AG04450 (cell line): ENCODE data around the gene CACNA1C. TPM values are rescaled to one million over a fixed set of nuclear protein-coding genes. Genes with fewer than 3 reads are reported as not detected.

Experiments used
- CTCF ChIA-PET: fragments of 300-600, 350-600 bp; formaldehyde crosslinking; extraction: SDS; loops from one replicate; lab custom pipeline; 2022; ENCODE audit warnings: antibody characterized with exemption, inconsistent platforms; lab: Charles Lee
- POLR2A ChIA-PET: fragments of 350-600 bp; formaldehyde crosslinking; extraction: SDS; loops from one replicate; lab custom pipeline; 2021; ENCODE audit warnings: antibody characterized with exemption, inconsistent platforms; lab: Yijun Ruan, JAX
- DNase-seq: peaks from one replicate; pipeline ENCODE4 v3.0.0-alpha.2; 2011; ENCODE audit warnings: low read depth, low spot score
- H3K27ac ChIP-seq: one replicate; pipeline ENCODE4 v1.5.1; 2012; ENCODE audit warnings: low read depth, low read length, control low read depth
- H3K27me3 ChIP-seq: one replicate; pipeline ENCODE4 v1.6.0; 2012; ENCODE audit warnings: low read length; ENCODE audit not compliant: control insufficient read depth, insufficient read depth
- H3K4me3 ChIP-seq: 2 replicates; pipeline ENCODE4 v1.5.1; 2011; ENCODE audit warnings: mild to moderate bottlenecking, low read depth, low read length, control low read depth
- H3K9me3 ChIP-seq: 2 replicates; pipeline ENCODE4 v1.5.1; 2012; ENCODE audit warnings: low read length; ENCODE audit not compliant: control insufficient read depth, insufficient read depth
- polyA plus RNA-seq: library from polyadenylated mRNA; depleted of rRNA; stranded (reverse); fragments of >200 nt; gene quantifications from 2 replicates; pipeline ENCODE4 v1.2.3, GENCODE V29; 2011
- TF ChIP-seq, protein P1 (sequence below): IDR thresholded peaks from 2 replicates; pipeline ENCODE4 v1.5.1; 2011; ENCODE audit warnings: low read depth, low read length, control low read depth, inconsistent platforms

The CACNA1C gene
- polyA plus RNA-seq, 1 experiment, result 5.9 TPM

- POLR2A ChIA-PET, result interaction anchor here (0.9 kb wide), 1 partner anchor 9 kb away, joined by 3 read pairs; no protein-coding TSS in a partner anchor
- TF ChIP-seq, protein P1, sequence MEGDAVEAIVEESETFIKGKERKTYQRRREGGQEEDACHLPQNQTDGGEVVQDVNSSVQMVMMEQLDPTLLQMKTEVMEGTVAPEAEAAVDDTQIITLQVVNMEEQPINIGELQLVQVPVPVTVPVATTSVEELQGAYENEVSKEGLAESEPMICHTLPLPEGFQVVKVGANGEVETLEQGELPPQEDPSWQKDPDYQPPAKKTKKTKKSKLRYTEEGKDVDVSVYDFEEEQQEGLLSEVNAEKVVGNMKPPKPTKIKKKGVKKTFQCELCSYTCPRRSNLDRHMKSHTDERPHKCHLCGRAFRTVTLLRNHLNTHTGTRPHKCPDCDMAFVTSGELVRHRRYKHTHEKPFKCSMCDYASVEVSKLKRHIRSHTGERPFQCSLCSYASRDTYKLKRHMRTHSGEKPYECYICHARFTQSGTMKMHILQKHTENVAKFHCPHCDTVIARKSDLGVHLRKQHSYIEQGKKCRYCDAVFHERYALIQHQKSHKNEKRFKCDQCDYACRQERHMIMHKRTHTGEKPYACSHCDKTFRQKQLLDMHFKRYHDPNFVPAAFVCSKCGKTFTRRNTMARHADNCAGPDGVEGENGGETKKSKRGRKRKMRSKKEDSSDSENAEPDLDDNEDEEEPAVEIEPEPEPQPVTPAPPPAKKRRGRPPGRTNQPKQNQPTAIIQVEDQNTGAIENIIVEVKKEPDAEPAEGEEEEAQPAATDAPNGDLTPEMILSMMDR, result no peak
- H3K4me3 ChIP-seq, result no peak overlapping the region
- CTCF ChIA-PET, result no interaction called here
- DNase-seq, result peak; percentile 66
- peak overlapping the region; percentile 82 for H3K27ac ChIP-seq
- H3K9me3 ChIP-seq, result 0 out of 2 replicates have a peak, but pooled peaks cover 2% of the 10 kb centered on the region
- no peaks in the 10 kb centered on the region for H3K27me3 ChIP-seq
These were observed 258.4 kb downstream of the CACNA1C start for GRCh38 chr12:2311020-2311778.

GRCh38 chr12:2312175-2312574 lies 259.4 kb downstream of the CACNA1C start:
- Histone ChIP-seq H3K9me3 (0 out of 2 replicates have a peak, but pooled peaks cover 2% of the 10 kb centered on the region), H3K27ac (no peak overlapping the region), H3K4me3 (no peak overlapping the region), H3K27me3 (no peaks in the 10 kb centered on the region)
- DNase-seq, result no peak
- ChIA-PET POLR2A (no interaction called here), CTCF (no interaction called here)
- TF ChIP-seq, protein P1, result no peak

- no peak overlapping the region for H3K27ac ChIP-seq
- CTCF ChIA-PET, result no interaction called here
- H3K9me3 ChIP-seq, result 0 out of 2 replicates have a peak, but pooled peaks cover 2% of the 10 kb centered on the region
- H3K4me3 ChIP-seq, result no peak overlapping the region
- POLR2A ChIA-PET, result no interaction called here
- TF ChIP-seq, protein P1, result no peak
- DNase-seq, result no peak
- H3K27me3 ChIP-seq, result no peaks in the 10 kb centered on the region
These were observed 260.0 kb downstream of the CACNA1C start for GRCh38 chr12:2312770-2313169.

- Histone ChIP-seq H3K27me3 (no peaks in the 10 kb centered on the region), H3K4me3 (no peak overlapping the region), H3K27ac (no peak overlapping the region), H3K9me3 (0 out of 2 replicates have a peak, but pooled peaks cover 2% of the 10 kb centered on the region)
- DNase-seq, result no peak
- TF ChIP-seq, protein P1, result no peak
- ChIA-PET CTCF (interaction anchor here (0.6 kb wide), 1 partner anchor 314 kb away, joined by 3 read pairs; no protein-coding TSS in a partner anchor), POLR2A (no interaction called here)
These were observed 261.7 kb downstream of the CACNA1C start for GRCh38 chr12:2314492-2314891.

DNA sequence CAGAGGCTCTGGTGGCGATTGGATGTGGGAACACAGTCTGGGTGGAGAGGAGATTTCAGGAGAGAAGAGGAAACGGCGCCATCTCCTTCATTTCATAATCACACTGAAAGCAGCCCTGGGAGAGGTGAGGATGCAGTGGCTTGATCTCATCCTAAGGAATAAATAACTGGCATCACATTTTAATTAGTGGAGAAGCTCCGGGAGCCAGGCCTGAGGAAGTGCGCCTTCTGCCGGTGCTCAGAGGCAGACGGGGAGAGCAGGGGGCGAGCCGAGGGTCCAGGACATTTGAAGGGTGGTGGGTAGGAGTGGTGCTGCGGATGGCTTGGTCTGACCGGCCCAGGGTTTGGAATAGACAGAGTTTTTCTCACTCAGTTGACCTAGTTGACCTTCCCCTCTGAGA lies 265.0 kb downstream of the CACNA1C start:
- Histone ChIP-seq H3K4me3 (no peak overlapping the region), H3K27me3 (no peaks in the 10 kb centered on the region), H3K9me3 (0 out of 2 replicates have a peak, but pooled peaks cover 2% of the 10 kb centered on the region), H3K27ac (no peak overlapping the region)
- DNase-seq, result no peak
- POLR2A ChIA-PET, result no interaction called here
- CTCF ChIA-PET, result no interaction called here
- TF ChIP-seq, protein P1, result no peak
